Chondrocyte (in vitro differentiated cells): ENCODE results near the gene TMEM178A. TPM values are rescaled to one million over a fixed set of nuclear protein-coding genes. Genes with fewer than 3 reads are reported as not detected.

Experiments
- DNase-seq: peaks from one replicate; pipeline ENCODE4 v3.0.0; 2021; ENCODE audit warnings: mixed read lengths, low spot score
- H3K27ac Mint-ChIP-seq: one replicate; pipeline ENCODE4 v1.8.0; 2021; ENCODE audit warnings: mild to moderate bottlenecking, moderate library complexity, mixed read lengths; ENCODE audit not compliant: unreplicated experiment
- H3K27me3 Mint-ChIP-seq: 2 replicates; pipeline ENCODE4 v1.8.0; 2021; ENCODE audit warnings: low read depth, mixed read lengths
- H3K36me3 Mint-ChIP-seq: 2 replicates; pipeline ENCODE4 v1.8.0; 2021; ENCODE audit warnings: low read depth, mixed read lengths
- H3K4me1 Mint-ChIP-seq: 2 replicates; pipeline ENCODE4 v1.8.0; 2021; ENCODE audit warnings: low read depth, mild to moderate bottlenecking, mixed read lengths
- H3K4me3 Mint-ChIP-seq: one replicate; pipeline ENCODE4 v1.8.0; 2021; ENCODE audit warnings: mild to moderate bottlenecking, moderate library complexity, mixed read lengths; ENCODE audit not compliant: unreplicated experiment
- H3K9me3 Mint-ChIP-seq: 2 replicates; pipeline ENCODE4 v1.8.0; 2021; ENCODE audit warnings: low read depth, mixed read lengths
- CTCF ChIP-seq: fragments of 200-600 bp; sonication (generic); IDR thresholded peaks from 2 replicates; pipeline ENCODE4 v1.5.0; 2021; ENCODE audit warnings: antibody characterized with exemption, mild to moderate bottlenecking, moderate library complexity
- total RNA-seq: library from RNA; stranded (reverse); gene quantifications from 3 replicates; pipeline ENCODE4 v1.2.1, GENCODE V29; 2021

TMEM178A gene
- total RNA-seq, 1 donor from 2014 or later = 1.3 TPM

- Mint-ChIP-seq H3K4me3 (no peak overlapping the region), H3K27me3 (no peaks in the 10 kb centered on the region), H3K27ac (no peak overlapping the region), H3K4me1 (peaks cover 19% of the 10 kb centered on the region), H3K36me3 (peaks cover 8% of the 10 kb centered on the region), H3K9me3 (peaks cover 26% of the 10 kb centered on the region)
- no peak for TF ChIP-seq CTCF
- DNase-seq = no peak
Measured at GRCh38 chr2:39701137-39701536, 35.4 kb downstream of the TMEM178A start.

- H3K36me3 Mint-ChIP-seq = peaks cover 12% of the 10 kb centered on the region
- no peak for TF ChIP-seq CTCF
Measured at GRCh38 chr2:39703181-39703872, 37.6 kb downstream of the TMEM178A start.

DNA sequence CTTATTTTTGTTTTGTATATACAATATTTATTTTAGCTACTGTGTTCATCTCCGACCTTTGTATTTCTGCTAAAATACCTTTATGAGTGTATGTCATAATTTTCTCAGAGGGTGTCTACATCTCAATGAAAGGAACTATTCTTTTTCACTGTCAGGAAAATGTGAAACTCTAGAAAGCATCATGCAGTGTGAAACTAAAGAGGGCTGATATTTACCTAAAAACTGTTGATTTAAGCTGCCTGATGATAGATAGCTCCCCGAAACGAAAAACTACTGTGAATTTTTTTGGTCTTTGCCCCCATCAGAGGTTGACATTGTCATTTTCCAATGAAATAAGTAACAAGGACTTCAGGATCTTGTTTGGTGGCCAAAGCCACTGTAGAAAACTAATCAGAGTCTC, 38.8 kb downstream of the TMEM178A start:
- peaks cover 9% of the 10 kb centered on the region for H3K36me3 Mint-ChIP-seq
- H3K4me1 Mint-ChIP-seq = no peaks in the 10 kb centered on the region
- TF ChIP-seq CTCF = no peak
- DNase-seq = no peak
- peaks cover 27% of the 10 kb centered on the region for H3K9me3 Mint-ChIP-seq
- H3K4me3 Mint-ChIP-seq = no peak overlapping the region
- no peak overlapping the region for H3K27ac Mint-ChIP-seq
- no peaks in the 10 kb centered on the region for H3K27me3 Mint-ChIP-seq

More at GRCh38 chr2:39703181-39703872, 37.6 kb downstream of the TMEM178A start:
- no peak for DNase-seq
- Mint-ChIP-seq H3K4me3 (no peak overlapping the region), H3K4me1 (peaks cover 4% of the 10 kb centered on the region), H3K9me3 (peaks cover 30% of the 10 kb centered on the region), H3K27ac (no peak overlapping the region), H3K27me3 (no peaks in the 10 kb centered on the region)

DNA sequence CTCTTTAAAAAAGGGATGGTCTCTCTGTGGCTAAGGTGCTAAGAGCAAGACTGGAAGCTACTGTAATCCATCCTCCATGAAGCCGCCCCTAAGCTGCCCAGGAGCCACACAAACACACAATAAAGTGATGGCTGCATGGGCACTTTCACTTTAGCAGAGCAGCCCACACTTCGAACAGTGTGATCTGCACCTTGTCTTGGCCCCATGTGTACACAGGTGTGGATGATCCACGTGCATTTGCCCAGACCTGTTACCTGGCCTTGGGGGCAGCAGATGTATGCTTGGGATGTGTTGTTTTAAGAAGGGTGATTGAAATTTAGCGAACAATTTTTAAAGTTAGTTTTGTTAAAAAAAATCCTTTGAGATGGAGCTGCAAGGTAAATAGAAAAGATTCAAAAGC, 39.9 kb downstream of the TMEM178A start:
- Mint-ChIP-seq H3K36me3 (peaks cover 6% of the 10 kb centered on the region), H3K4me1 (no peaks in the 10 kb centered on the region), H3K27ac (no peak overlapping the region), H3K4me3 (no peak overlapping the region), H3K9me3 (peaks cover 22% of the 10 kb centered on the region), H3K27me3 (no peaks in the 10 kb centered on the region)
- no peak for DNase-seq
- TF ChIP-seq CTCF = no peak

DNA sequence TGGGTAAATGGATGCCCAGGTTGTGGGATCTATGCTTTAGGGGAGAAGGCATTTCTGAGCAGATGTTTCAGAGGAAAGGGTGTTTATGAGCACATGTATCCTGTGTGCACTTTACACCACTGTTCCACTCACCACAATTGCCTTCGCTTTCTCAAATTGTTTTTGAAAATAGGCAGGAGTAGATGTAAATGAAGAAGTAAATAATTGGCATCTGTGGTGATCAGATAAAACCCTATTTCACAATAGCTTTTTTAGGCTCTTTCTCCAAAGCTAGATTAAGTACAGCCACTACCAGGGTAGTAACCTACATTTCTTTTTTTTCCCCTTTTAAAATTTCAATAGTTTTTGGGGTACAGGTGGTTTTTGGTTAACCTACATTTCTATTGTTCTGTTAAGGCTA, 40.6 kb downstream of the TMEM178A start:
- Mint-ChIP-seq H3K4me1 (no peaks in the 10 kb centered on the region), H3K27me3 (no peaks in the 10 kb centered on the region), H3K9me3 (peaks cover 15% of the 10 kb centered on the region), H3K36me3 (peaks cover 6% of the 10 kb centered on the region), H3K4me3 (no peak overlapping the region), H3K27ac (no peak overlapping the region)
- DNase-seq = no peak
- TF ChIP-seq CTCF = no peak
